ENCODE measurements around the gene GATA5.

Gene GATA5

GRCh38 chr20:62415354-62416111 is 60.3 kb downstream of the GATA5 start:
- no peak for DNase-seq (ENCODE audit: low spot score)

GRCh38 chr20:62413896-62414481 is 61.8 kb downstream of the GATA5 start:
- DNase-seq (ENCODE audit: low spot score), result no peak

Data from hematopoietic multipotent progenitor cell treated with erythropoietin and hydrocortisone succinate and interleukin-3 and kit ligand, for 17 days (in vitro differentiated cells).